Fibroblast of lung (primary cell): Measurements from ENCODE around the gene CEP20. TPM values are rescaled to one million over a fixed set of nuclear protein-coding genes. Genes with fewer than 3 reads are reported as not detected.

Experiments used
- DNase-seq, 2 donors: peaks; one replicate each; pipeline versions ENCODE4 v3.0.0 to v3.0.0-alpha.2; 2010; ENCODE audit warnings: low read depth in 2 of 2
- H2AFZ ChIP-seq: 2 replicates; pipeline ENCODE4 v1.5.1; 2012; ENCODE audit warnings: low read length, control low read depth, inconsistent platforms
- H3K27ac ChIP-seq: 2 replicates; pipeline ENCODE4 v1.5.1; 2011; ENCODE audit warnings: low read length, control low read depth; ENCODE audit not compliant: insufficient read depth
- H3K27me3 ChIP-seq: 2 replicates; pipeline ENCODE4 v1.5.1; 2011; ENCODE audit warnings: mild to moderate bottlenecking, low read length; ENCODE audit not compliant: control insufficient read depth, insufficient read depth
- H3K36me3 ChIP-seq: 2 replicates; pipeline ENCODE4 v1.5.1; 2011; ENCODE audit warnings: low read length; ENCODE audit not compliant: control insufficient read depth, insufficient read depth
- H3K4me1 ChIP-seq: 2 replicates; pipeline ENCODE4 v1.5.1; 2011; ENCODE audit warnings: low read length; ENCODE audit not compliant: control insufficient read depth, insufficient read depth; ENCODE audit errors: extremely low read depth
- H3K4me2 ChIP-seq: 2 replicates; pipeline ENCODE4 v1.5.1; 2011; ENCODE audit warnings: low read length, control low read depth; ENCODE audit not compliant: insufficient read depth; ENCODE audit errors: extremely low read depth
- H3K4me3 ChIP-seq, 4 experiments: fragments of 200-600 bp in 1 of 4; sonication (generic) in 1 of 4; replicated peaks in 1 of 4; 2 replicates each; pipeline ENCODE4 v1.5.1; 2011 to 2016; ENCODE audit warnings: low read length in 4 of 4, low read depth in 3 of 4, mild to moderate bottlenecking in 3 of 4, control low read depth in 2 of 4, inconsistent platforms in 1 of 4, mixed read lengths in 1 of 4; ENCODE audit not compliant: insufficient read depth in 1 of 4; ENCODE audit errors: control extremely low read depth in 1 of 4
- H3K79me2 ChIP-seq: 2 replicates; pipeline ENCODE4 v1.5.1; 2012; ENCODE audit warnings: mild to moderate bottlenecking, low read length, inconsistent platforms; ENCODE audit not compliant: control insufficient read depth, insufficient read depth
- H3K9ac ChIP-seq: 2 replicates; pipeline ENCODE4 v1.5.1; 2011; ENCODE audit warnings: mild to moderate bottlenecking, low read length, control low read depth; ENCODE audit not compliant: insufficient read depth
- H3K9me3 ChIP-seq: 2 replicates; pipeline ENCODE4 v1.5.1; 2012; ENCODE audit warnings: low read depth, low read length; ENCODE audit not compliant: control insufficient read depth, insufficient read depth
- H4K20me1 ChIP-seq: 2 replicates; pipeline ENCODE4 v1.5.1; 2011; ENCODE audit warnings: low read length; ENCODE audit not compliant: control insufficient read depth, insufficient read depth; ENCODE audit errors: extremely low read depth
- EZH2 ChIP-seq: IDR thresholded peaks from 2 replicates; pipeline ENCODE4 v1.5.1; 2012; ENCODE audit warnings: low read length, control low read depth, mild to moderate bottlenecking; ENCODE audit errors: missing control alignments
- polyA plus RNA-seq, 2 donors: library from polyadenylated mRNA; depleted of rRNA in 1 of 2; stranded (reverse) in 1 of 2; unstranded in 1 of 2; fragments of >200 nt; gene quantifications; 2 replicates each; pipeline ENCODE4 v1.2.1, GENCODE V29; 2011 to 2012; ENCODE audit warnings: missing spikeins in 1 of 2
- total RNA-seq: library from RNA; depleted of rRNA; stranded (reverse); fragments of >200 nt; gene quantifications from 2 replicates; pipeline ENCODE4 v1.2.1, GENCODE V29; 2014
- TF ChIP-seq, protein P1 (sequence below), 2 donors: IDR thresholded peaks in 1 of 2; conservative IDR thresholded peaks in 1 of 2; 1 replicate in 1 of 2; 2 replicates in 1 of 2; pipeline ENCODE4 v1.5.1; 2011 to 2012; ENCODE audit warnings: low read length in 2 of 2, control low read depth in 1 of 2, inconsistent platforms in 1 of 2, low read depth in 1 of 2, mild to moderate bottlenecking in 1 of 2

Gene CEP20
- total and polyA plus RNA-seq, 2 donors (not counting 1 experiment from before 2014, with no cell fraction given): 42.9 to 60.9 TPM

GRCh38 chr16:15827709-15828343 lies 60.6 kb downstream of the CEP20 start:
- Histone ChIP-seq H2AFZ (no peak overlapping the region), H3K4me2 (no peak overlapping the region), H3K9me3 (no peaks in the 10 kb centered on the region), H3K27ac (no peak overlapping the region), H3K4me1 (peaks cover 4% of the 10 kb centered on the region), H3K36me3 (no peaks in the 10 kb centered on the region), H4K20me1 (no peaks in the 10 kb centered on the region), H3K27me3 (peaks cover 14% of the 10 kb centered on the region), H3K9ac (no peak overlapping the region), H3K4me3 (no peak overlapping the region), H3K79me2 (no peaks in the 10 kb centered on the region)
- TF ChIP-seq, protein P1, sequence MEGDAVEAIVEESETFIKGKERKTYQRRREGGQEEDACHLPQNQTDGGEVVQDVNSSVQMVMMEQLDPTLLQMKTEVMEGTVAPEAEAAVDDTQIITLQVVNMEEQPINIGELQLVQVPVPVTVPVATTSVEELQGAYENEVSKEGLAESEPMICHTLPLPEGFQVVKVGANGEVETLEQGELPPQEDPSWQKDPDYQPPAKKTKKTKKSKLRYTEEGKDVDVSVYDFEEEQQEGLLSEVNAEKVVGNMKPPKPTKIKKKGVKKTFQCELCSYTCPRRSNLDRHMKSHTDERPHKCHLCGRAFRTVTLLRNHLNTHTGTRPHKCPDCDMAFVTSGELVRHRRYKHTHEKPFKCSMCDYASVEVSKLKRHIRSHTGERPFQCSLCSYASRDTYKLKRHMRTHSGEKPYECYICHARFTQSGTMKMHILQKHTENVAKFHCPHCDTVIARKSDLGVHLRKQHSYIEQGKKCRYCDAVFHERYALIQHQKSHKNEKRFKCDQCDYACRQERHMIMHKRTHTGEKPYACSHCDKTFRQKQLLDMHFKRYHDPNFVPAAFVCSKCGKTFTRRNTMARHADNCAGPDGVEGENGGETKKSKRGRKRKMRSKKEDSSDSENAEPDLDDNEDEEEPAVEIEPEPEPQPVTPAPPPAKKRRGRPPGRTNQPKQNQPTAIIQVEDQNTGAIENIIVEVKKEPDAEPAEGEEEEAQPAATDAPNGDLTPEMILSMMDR (conservative IDR thresholded peaks at IDR 0.05 in 1 of 2, IDR thresholded peaks at IDR 0.05 in 1 of 2; ENCODE audit: low read depth in 1 of 2, low read length in 2 of 2): no peak
- DNase-seq: no peak

- Histone ChIP-seq H3K27me3 (peaks cover 15% of the 10 kb centered on the region), H3K9me3 (no peaks in the 10 kb centered on the region), H3K36me3 (no peaks in the 10 kb centered on the region), H4K20me1 (no peaks in the 10 kb centered on the region), H3K4me1 (peaks cover 4% of the 10 kb centered on the region), H3K79me2 (no peaks in the 10 kb centered on the region), H3K4me2 (no peak overlapping the region), H3K4me3 (no peak overlapping the region), H3K27ac (no peak overlapping the region), H2AFZ (no peak overlapping the region), H3K9ac (no peak overlapping the region)
- no peak for TF ChIP-seq EZH2
- TF ChIP-seq, protein P1 (conservative IDR thresholded peaks at IDR 0.05 in 1 of 2, IDR thresholded peaks at IDR 0.05 in 1 of 2; ENCODE audit: low read depth in 1 of 2, low read length in 2 of 2): no peak
- DNase-seq: no peak
Observed at GRCh38 chr16:15827299-15827698, 61.1 kb downstream of the CEP20 start.

GRCh38 chr16:15825750-15826305 lies 62.6 kb downstream of the CEP20 start:
- Histone ChIP-seq H3K9ac (no peak overlapping the region), H3K4me2 (no peak overlapping the region), H4K20me1 (no peaks in the 10 kb centered on the region), H3K4me3 (no peak overlapping the region), H3K9me3 (no peaks in the 10 kb centered on the region), H3K27ac (no peak overlapping the region), H2AFZ (no peak overlapping the region), H3K36me3 (no peaks in the 10 kb centered on the region), H3K4me1 (peaks cover 4% of the 10 kb centered on the region), H3K79me2 (no peaks in the 10 kb centered on the region), H3K27me3 (peaks cover 15% of the 10 kb centered on the region)
- no peak for TF ChIP-seq EZH2
- TF ChIP-seq, protein P1 (conservative IDR thresholded peaks at IDR 0.05 in 1 of 2, IDR thresholded peaks at IDR 0.05 in 1 of 2; ENCODE audit: low read depth in 1 of 2, low read length in 2 of 2): no peak
- DNase-seq: no peak
